ENCODE measurements around the gene TBC1D19.

DNA sequence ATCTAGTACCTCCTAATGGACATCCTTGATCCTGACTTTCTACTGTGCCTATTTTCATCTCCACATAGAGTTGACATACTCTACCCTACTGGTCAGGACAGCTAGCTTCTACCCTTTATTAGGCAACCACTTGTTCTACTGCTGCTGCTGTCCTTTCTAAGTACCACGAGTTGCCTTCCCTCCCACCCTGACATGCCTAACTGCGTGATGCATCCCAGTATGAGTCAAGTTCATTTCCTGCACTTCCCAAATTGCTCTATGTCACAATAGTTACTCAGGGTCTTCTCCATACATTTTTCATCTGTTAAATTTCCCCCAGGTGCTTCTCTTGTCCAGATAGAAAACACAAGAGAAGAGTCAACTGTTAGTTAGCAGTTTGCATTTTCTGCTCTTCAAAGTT is 133.4 kb downstream of the TBC1D19 start:
- TF ChIP-seq CTCF (conservative IDR thresholded peaks at IDR 0.05; ENCODE audit: low read length) (no peak), EZH2phosphoT487 (IDR thresholded peaks at IDR 0.05; ENCODE audit: borderline replicate concordance) (no peak)

All from Loucy (cell line).